ENCODE data around the gene PDK3. TPM values are rescaled to one million over a fixed set of nuclear protein-coding genes. Genes with fewer than 3 reads are reported as not detected.
A peak's percentile ranks its signal among the peaks of the same experiment; 100 is the strongest.

The PDK3 gene
- total and polyA plus RNA-seq, 11 donors = 2.4 to 20.3 (median 14.6) TPM

DNA sequence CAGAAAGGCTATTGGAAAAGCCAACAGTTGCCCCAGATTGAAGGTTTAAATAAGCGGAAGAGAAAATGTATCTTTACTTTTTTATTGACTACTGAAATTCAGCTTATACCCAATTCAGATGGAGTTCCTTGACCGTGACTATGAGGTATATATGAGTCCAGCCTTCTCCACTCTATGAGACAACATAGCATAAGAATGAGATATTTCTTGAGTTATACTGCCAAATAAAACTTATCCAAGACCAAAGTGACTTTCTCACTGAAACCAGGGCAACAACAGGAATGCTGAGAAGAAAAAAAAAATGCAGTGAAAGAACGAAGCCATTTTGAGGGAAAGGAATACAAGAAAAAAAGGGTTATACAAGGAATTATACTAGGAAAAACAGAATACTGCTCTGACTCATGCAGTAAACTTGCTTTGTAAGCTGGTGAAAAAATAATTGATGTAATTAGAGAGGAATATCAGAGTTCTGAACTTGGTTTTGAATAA, 16.3 kb upstream of the PDK3 start:
- 78 to 84% (median 80%) methylated on average over 3 of the region's 3 CpGs for WGBS, 4 donors
- no peak for TF ChIP-seq POLR2A (IDR thresholded peaks at IDR 0.05)
- TF ChIP-seq, protein P1, sequence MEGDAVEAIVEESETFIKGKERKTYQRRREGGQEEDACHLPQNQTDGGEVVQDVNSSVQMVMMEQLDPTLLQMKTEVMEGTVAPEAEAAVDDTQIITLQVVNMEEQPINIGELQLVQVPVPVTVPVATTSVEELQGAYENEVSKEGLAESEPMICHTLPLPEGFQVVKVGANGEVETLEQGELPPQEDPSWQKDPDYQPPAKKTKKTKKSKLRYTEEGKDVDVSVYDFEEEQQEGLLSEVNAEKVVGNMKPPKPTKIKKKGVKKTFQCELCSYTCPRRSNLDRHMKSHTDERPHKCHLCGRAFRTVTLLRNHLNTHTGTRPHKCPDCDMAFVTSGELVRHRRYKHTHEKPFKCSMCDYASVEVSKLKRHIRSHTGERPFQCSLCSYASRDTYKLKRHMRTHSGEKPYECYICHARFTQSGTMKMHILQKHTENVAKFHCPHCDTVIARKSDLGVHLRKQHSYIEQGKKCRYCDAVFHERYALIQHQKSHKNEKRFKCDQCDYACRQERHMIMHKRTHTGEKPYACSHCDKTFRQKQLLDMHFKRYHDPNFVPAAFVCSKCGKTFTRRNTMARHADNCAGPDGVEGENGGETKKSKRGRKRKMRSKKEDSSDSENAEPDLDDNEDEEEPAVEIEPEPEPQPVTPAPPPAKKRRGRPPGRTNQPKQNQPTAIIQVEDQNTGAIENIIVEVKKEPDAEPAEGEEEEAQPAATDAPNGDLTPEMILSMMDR (IDR thresholded peaks at IDR 0.05) = no peak
- intact Hi-C loops (cut with DNase I) = no loop called here
- H3K9me3 ChIP-seq = peaks cover 0 to 6% (median 0%) of the 10 kb centered on the region in 12 donors
- H3K27ac ChIP-seq = no peak overlapping the region
- ATAC-seq = no peak
- no peaks in the 10 kb centered on the region for H3K36me3 ChIP-seq
- H3K4me1 ChIP-seq = no peaks in the 10 kb centered on the region
- H3K4me3 ChIP-seq = no peak overlapping the region
- DNase-seq = no peak
- peaks cover 0 to 13% (median 0%) of the 10 kb centered on the region in 9 donors for H3K27me3 ChIP-seq

DNA sequence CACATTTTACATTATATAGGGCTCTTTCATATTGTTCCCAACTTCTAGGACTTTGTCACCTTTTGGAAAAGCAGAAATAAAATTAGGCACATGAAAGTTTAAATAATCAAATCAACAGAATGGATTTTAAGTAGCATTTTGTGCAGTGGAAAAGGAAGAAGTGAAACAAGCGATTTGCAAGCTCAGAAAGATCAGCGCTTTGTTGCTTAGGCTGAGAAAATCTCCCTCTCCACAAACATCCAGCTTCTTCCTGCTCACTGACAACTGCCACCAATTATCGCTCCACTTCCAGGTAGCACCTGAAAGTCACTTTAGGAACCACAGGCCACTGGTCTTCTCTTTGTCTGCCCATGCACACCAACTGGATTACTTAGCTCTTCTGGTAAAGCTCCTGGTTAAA, 2.0 kb upstream of the PDK3 start:
- H3K27ac ChIP-seq = no peak overlapping the region
- TF ChIP-seq, protein P1 (IDR thresholded peaks at IDR 0.05) = no peak
- no peak for TF ChIP-seq POLR2A (IDR thresholded peaks at IDR 0.05)
- no peak overlapping the region for H3K4me3 ChIP-seq
- H3K36me3 ChIP-seq = no peaks in the 10 kb centered on the region
- 84 to 92% (median 88%) methylated on average over 3 of the region's 3 CpGs for WGBS, 4 donors
- no peaks in the 10 kb centered on the region for H3K27me3 ChIP-seq
- intact Hi-C loops (cut with DNase I) = no loop called here
- ATAC-seq (no peak), DNase-seq (no peak)
- no peaks in the 10 kb centered on the region for H3K9me3 ChIP-seq
- H3K4me1 ChIP-seq = peaks cover 0 to 19% (median 5%) of the 10 kb centered on the region in 12 donors

DNA sequence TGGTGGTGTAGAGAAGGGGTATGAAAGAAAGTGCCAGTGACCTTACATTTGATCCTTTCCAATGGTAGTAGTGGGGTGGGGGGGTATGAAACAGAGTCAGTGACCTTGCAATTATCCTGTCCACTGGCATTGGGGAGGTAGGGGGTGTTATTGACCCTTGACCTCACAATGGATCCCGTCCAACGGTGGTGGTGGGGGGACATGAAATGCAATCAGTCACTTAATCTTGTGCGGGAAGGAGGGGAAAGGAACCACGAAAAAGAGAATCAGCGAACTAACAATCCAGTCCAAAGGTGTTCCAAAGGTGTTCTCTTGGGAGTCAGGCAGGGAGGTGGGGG, 619 bp upstream of the PDK3 start:
- no peaks in the 10 kb centered on the region for H3K36me3 ChIP-seq
- H3K4me3 ChIP-seq = peak overlapping the region; percentile 55 to 96 (median 74)
- intact Hi-C loops (cut with DNase I) = no loop called here
- H3K27me3 ChIP-seq = no peaks in the 10 kb centered on the region
- DNase-seq = no peak
- no peaks in the 10 kb centered on the region for H3K9me3 ChIP-seq
- peak in 1 of 4 donors; percentile 13 for ATAC-seq
- WGBS, 4 donors = 4 to 39% (median 24%) methylated on average over 5 of the region's 5 CpGs
- peaks cover 0 to 20% (median 5%) of the 10 kb centered on the region in 12 donors for H3K4me1 ChIP-seq
- TF ChIP-seq, protein P1 (IDR thresholded peaks at IDR 0.05) = no peak
- no peak for TF ChIP-seq POLR2A (IDR thresholded peaks at IDR 0.05)
- H3K27ac ChIP-seq = peak overlapping the region in 11 of 12 donors; percentile 62 to 81 (median 70)

DNA sequence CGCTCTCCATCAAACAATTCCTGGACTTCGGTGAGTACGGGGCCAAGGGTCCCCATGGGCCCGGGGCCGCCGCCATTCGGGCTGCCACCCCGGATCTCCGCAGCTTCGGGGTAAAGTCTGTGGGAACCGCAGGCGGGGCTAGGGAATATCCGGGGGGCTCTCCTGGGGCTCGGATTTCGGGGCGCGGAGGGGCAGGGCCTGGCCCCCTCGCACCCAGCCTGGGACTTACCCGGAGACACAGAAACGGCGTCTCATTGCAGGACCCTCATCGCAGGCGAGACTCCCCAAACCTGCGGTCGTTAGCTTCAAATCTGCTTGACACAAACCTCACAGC, 413 bp downstream of the PDK3 start:
- ATAC-seq (peak in 1 of 4 donors; percentile 5), DNase-seq (peak in 1 of 5 donors; percentile 7)
- peak overlapping the region in 11 of 12 donors; percentile 59 to 81 (median 70) for H3K27ac ChIP-seq
- no peak for TF ChIP-seq POLR2A (IDR thresholded peaks at IDR 0.05)
- TF ChIP-seq, protein P1 (IDR thresholded peaks at IDR 0.05) = no peak
- H3K4me1 ChIP-seq = peaks cover 0 to 20% (median 5%) of the 10 kb centered on the region in 12 donors
- H3K36me3 ChIP-seq = no peaks in the 10 kb centered on the region
- WGBS, 4 donors = 1 to 47% (median 13%) methylated on average over 11 to 25 of the region's 25 CpGs
- H3K27me3 ChIP-seq = no peaks in the 10 kb centered on the region
- peak overlapping the region; percentile 55 to 96 (median 74) for H3K4me3 ChIP-seq
- intact Hi-C loops (cut with DNase I) = no loop called here
- no peaks in the 10 kb centered on the region for H3K9me3 ChIP-seq
